H1 (cell line): ENCODE measurements around the gene TMEM132A. TPM values are rescaled to one million over a fixed set of nuclear protein-coding genes. Genes with fewer than 3 reads are reported as not detected.

Source experiments
- CTCF ChIA-PET: fragments of 300-600 bp; sonication (Branson Sonifier 250); formaldehyde crosslinking; loops from one replicate; lab custom pipeline; 2021; ENCODE audit not compliant: partially characterized antibody; lab: Charles Lee
- POLR2A ChIA-PET: fragments of 300-600 bp; sonication (Branson Sonifier 250); formaldehyde crosslinking; loops from one replicate; lab custom pipeline; 2021; ENCODE audit warnings: inconsistent platforms; ENCODE audit not compliant: partially characterized antibody; lab: Charles Lee
- DNase-seq, 2 experiments: peaks; one replicate each; pipeline versions ENCODE4 v3.0.0 to v3.0.0-alpha.2; 2010 to 2022; ENCODE audit warnings: low spot score in 2 of 2, low read depth in 1 of 2, mixed read lengths in 1 of 2
- FAIRE-seq: peaks from 2 replicates; lab custom pipeline; 2011; peaks lifted over from hg19 to GRCh38; lab: Jason Lieb, UNC
- H2AFZ ChIP-seq: 2 replicates; pipeline ENCODE4 v1.8.1; 2012; ENCODE audit warnings: low read length, inconsistent platforms
- H2AK5ac ChIP-seq: 2 replicates; pipeline ENCODE4 v1.6.1; 2013; ENCODE audit warnings: low read depth, low read length
- H2BK120ac ChIP-seq: replicated peaks from 2 replicates; pipeline ENCODE3; 2013; ENCODE audit warnings: low read depth, low read length, inconsistent platforms
- H2BK12ac ChIP-seq: 2 replicates; pipeline ENCODE4 v1.6.1; 2013; ENCODE audit warnings: low read depth, low read length
- H2BK15ac ChIP-seq: 2 replicates; pipeline ENCODE4 v1.6.1; 2013; ENCODE audit warnings: low read length
- H2BK20ac ChIP-seq: 2 replicates; pipeline ENCODE4 v1.6.1; 2013; ENCODE audit warnings: low read length
- H2BK5ac ChIP-seq: 2 replicates; pipeline ENCODE4 v1.6.1; 2013; ENCODE audit warnings: low read depth, low read length
- H3K14ac ChIP-seq: 2 replicates; pipeline ENCODE4 v1.6.1; 2013; ENCODE audit warnings: inconsistent platforms; ENCODE audit not compliant: insufficient read length
- H3K18ac ChIP-seq: 2 replicates; pipeline ENCODE4 v1.6.1; 2013; ENCODE audit warnings: low read length; ENCODE audit errors: extremely low read depth
- H3K23ac ChIP-seq: 2 replicates; pipeline ENCODE4 v1.6.1; 2013; ENCODE audit warnings: inconsistent platforms; ENCODE audit not compliant: insufficient read length
- H3K23me2 ChIP-seq: 2 replicates; pipeline ENCODE4 v1.6.1; 2013; ENCODE audit warnings: low read depth, low read length
- H3K27ac ChIP-seq: 2 replicates; pipeline ENCODE4 v1.6.1; 2011; ENCODE audit warnings: low read depth, low read length, inconsistent platforms
- H3K27me3 ChIP-seq, 4 experiments: replicated peaks in 1 of 4; 1 replicate in 1 of 4; 2 replicates in 3 of 4; pipeline versions ENCODE4 v1.6.1 to v1.8.1; 2011 to 2013; ENCODE audit warnings: low read length in 3 of 4, mild to moderate bottlenecking in 3 of 4, inconsistent platforms in 2 of 4, mixed read lengths in 2 of 4, moderate library complexity in 1 of 4; ENCODE audit not compliant: control insufficient read depth in 3 of 4, insufficient read depth in 3 of 4; ENCODE audit errors: extremely low read depth in 1 of 4
- H3K36me3 ChIP-seq, 4 experiments: 2 replicates each; pipeline versions ENCODE4 v1.6.1 to v1.8.1; 2011 to 2013; ENCODE audit warnings: mild to moderate bottlenecking in 4 of 4, low read length in 3 of 4, moderate library complexity in 2 of 4, control low read depth in 1 of 4, inconsistent platforms in 1 of 4; ENCODE audit not compliant: insufficient read depth in 4 of 4, control insufficient read depth in 2 of 4
- H3K4ac ChIP-seq: replicated peaks from 2 replicates; pipeline ENCODE3; 2013; ENCODE audit warnings: low read length, low read depth, mixed read lengths, inconsistent platforms; ENCODE audit not compliant: insufficient read length
- H3K4me1 ChIP-seq, 4 experiments: replicated peaks in 1 of 4; 1 replicate in 1 of 4; 2 replicates in 3 of 4; pipeline versions ENCODE4 v1.6.1 to v1.8.1; 2011 to 2013; ENCODE audit warnings: low read length in 3 of 4, inconsistent platforms in 2 of 4, mixed read lengths in 1 of 4; ENCODE audit not compliant: insufficient read depth in 4 of 4, control insufficient read depth in 3 of 4
- H3K4me2 ChIP-seq, 2 experiments: 2 replicates each; pipeline versions ENCODE4 v1.6.1 to v1.8.1; 2011 to 2013; ENCODE audit warnings: low read depth in 2 of 2, low read length in 2 of 2, control low read depth in 1 of 2, inconsistent platforms in 1 of 2, mild to moderate bottlenecking in 1 of 2; ENCODE audit not compliant: insufficient read depth in 1 of 2
- H3K4me3 ChIP-seq, 4 experiments: fragments of 200-600, 300-600 bp in 1 of 4; sonication (generic), shearing (Covaris generic), sonication (Bioruptor Twin) in 1 of 4; 2 replicates each; pipeline versions ENCODE4 v1.5.1 to v1.8.1; 2011 to 2016; ENCODE audit warnings: low read length in 4 of 4, low read depth in 3 of 4, control low read depth in 2 of 4, inconsistent platforms in 2 of 4, mild to moderate bottlenecking in 2 of 4, mixed read lengths in 1 of 4, moderate library complexity in 1 of 4; ENCODE audit not compliant: insufficient read depth in 2 of 4; ENCODE audit errors: extremely low read depth in 1 of 4
- H3K56ac ChIP-seq: replicated peaks from 2 replicates; pipeline ENCODE3; 2013; ENCODE audit warnings: low read depth, mild to moderate bottlenecking, mixed read lengths, low read length, inconsistent platforms; ENCODE audit not compliant: insufficient read length
- H3K79me1 ChIP-seq: 2 replicates; pipeline ENCODE4 v1.6.1; 2013; ENCODE audit warnings: low read depth, low read length, control low read depth
- H3K79me2 ChIP-seq, 2 experiments: 2 replicates each; pipeline versions ENCODE4 v1.6.1 to v1.8.1; 2012 to 2013; ENCODE audit warnings: low read length in 2 of 2, mild to moderate bottlenecking in 2 of 2, inconsistent platforms in 1 of 2; ENCODE audit not compliant: insufficient read depth in 2 of 2, control insufficient read depth in 1 of 2
- H3K9ac ChIP-seq, 4 experiments: replicated peaks in 1 of 4; 1 replicate in 1 of 4; 2 replicates in 3 of 4; pipeline versions ENCODE4 v1.6.1 to v1.8.1; 2011 to 2013; ENCODE audit warnings: low read depth in 3 of 4, low read length in 3 of 4, control low read depth in 2 of 4, mild to moderate bottlenecking in 2 of 4, moderate library complexity in 2 of 4, inconsistent platforms in 1 of 4; ENCODE audit errors: extremely low read depth in 1 of 4
- H3K9me3 ChIP-seq, 2 experiments: 2 replicates each; pipeline versions ENCODE4 v1.6.1 to v1.8.1; 2012 to 2013; ENCODE audit warnings: mild to moderate bottlenecking in 2 of 2, moderate library complexity in 2 of 2, control low read depth in 1 of 2, inconsistent platforms in 1 of 2, low read depth in 1 of 2, low read length in 1 of 2, mixed read lengths in 1 of 2; ENCODE audit not compliant: insufficient read depth in 2 of 2
- H4K20me1 ChIP-seq, 2 experiments: replicated peaks in 1 of 2; 2 replicates each; pipeline versions ENCODE3 to v1.8.1; 2011 to 2013; ENCODE audit warnings: inconsistent platforms in 2 of 2, low read length in 2 of 2, mild to moderate bottlenecking in 1 of 2; ENCODE audit not compliant: insufficient read depth in 2 of 2, control insufficient read depth in 1 of 2
- H4K5ac ChIP-seq: 2 replicates; pipeline ENCODE4 v1.6.1; 2013; ENCODE audit warnings: low read length, low read depth, mixed read lengths, inconsistent platforms; ENCODE audit not compliant: insufficient read length
- H4K8ac ChIP-seq: 2 replicates; pipeline ENCODE4 v1.8.0; 2013; ENCODE audit warnings: mild to moderate bottlenecking, moderate library complexity, low read length, inconsistent platforms; ENCODE audit not compliant: insufficient read depth; ENCODE audit errors: extremely low read depth
- H4K91ac ChIP-seq: replicated peaks from 2 replicates; pipeline ENCODE3; 2013; ENCODE audit warnings: low read length, mixed read lengths, inconsistent platforms; ENCODE audit not compliant: insufficient read length
- ATF3 ChIP-seq: IDR thresholded peaks from 2 replicates; pipeline ENCODE4 v1.6.1; 2011; ENCODE audit warnings: low read depth, mild to moderate bottlenecking, low read length; ENCODE audit not compliant: insufficient read depth
- E2F6 ChIP-seq: IDR thresholded peaks from 2 replicates; pipeline ENCODE4 v1.6.1; 2012; ENCODE audit warnings: inconsistent platforms
- EGR1 ChIP-seq: IDR thresholded peaks from 2 replicates; pipeline ENCODE4 v1.6.1; 2011; ENCODE audit warnings: low read depth, low read length, borderline replicate concordance
- HDAC2 ChIP-seq, 2 experiments: fragments of 300-600 bp in 1 of 2; sonication (generic) in 1 of 2; IDR thresholded peaks; 2 replicates each; pipeline ENCODE4 v1.6.1; 2011 to 2012; ENCODE audit warnings: low read depth in 2 of 2, low read length in 2 of 2, mild to moderate bottlenecking in 2 of 2, moderate library complexity in 2 of 2, borderline replicate concordance in 1 of 2, inconsistent platforms in 1 of 2
- MAFK ChIP-seq: IDR thresholded peaks from 2 replicates; pipeline ENCODE4 v1.6.1; 2012; ENCODE audit warnings: low read depth, mild to moderate bottlenecking, improper control_type of control experiment, low read length
- NRF1 ChIP-seq: IDR thresholded peaks from 2 replicates; pipeline ENCODE4 v1.6.1; 2011; ENCODE audit warnings: mild to moderate bottlenecking, low read depth, low read length, improper control_type of control experiment
- RAD21 ChIP-seq, 2 experiments: IDR thresholded peaks in 1 of 2; conservative IDR thresholded peaks in 1 of 2; 2 replicates each; pipeline ENCODE4 v1.6.1; 2011; ENCODE audit warnings: low read depth in 2 of 2, low read length in 2 of 2, improper control_type of control experiment in 1 of 2, inconsistent platforms in 1 of 2, mild to moderate bottlenecking in 1 of 2, moderate library complexity in 1 of 2
- RBBP5 ChIP-seq: IDR thresholded peaks from 2 replicates; pipeline ENCODE4 v1.7.1; 2012; ENCODE audit warnings: low read depth, mild to moderate bottlenecking, inconsistent platforms, low read length, moderate library complexity, borderline replicate concordance
- SIN3A ChIP-seq, 2 experiments: IDR thresholded peaks in 1 of 2; conservative IDR thresholded peaks in 1 of 2; 2 replicates each; pipeline ENCODE4 v1.6.1; 2011 to 2012; ENCODE audit warnings: low read length in 2 of 2, improper control_type of control experiment in 1 of 2, low read depth in 1 of 2, mild to moderate bottlenecking in 1 of 2
- SP2 ChIP-seq: IDR thresholded peaks from 2 replicates; pipeline ENCODE4 v1.6.1; 2012; ENCODE audit warnings: mild to moderate bottlenecking, low read length, inconsistent platforms
- SRF ChIP-seq: IDR thresholded peaks from 2 replicates; pipeline ENCODE4 v1.6.1; 2011; ENCODE audit warnings: mild to moderate bottlenecking, low read depth, low read length, moderate library complexity
- TEAD4 ChIP-seq: IDR thresholded peaks from 2 replicates; pipeline ENCODE4 v1.6.1; 2012; ENCODE audit warnings: low read depth, low read length, inconsistent platforms, mixed read lengths
- WGBS, 2 experiments: shearing (Covaris generic) in 1 of 2; methylation state at CpG; one replicate each; pipeline versions ENCODE4 v1.1.6 to v1.1.7; 2013 to 2015; ENCODE audit warnings: low lambda C conversion rate in 2 of 2, mixed read lengths in 2 of 2, inconsistent platforms in 1 of 2, low coverage in 1 of 2, missing lambda C conversion rate in 1 of 2; ENCODE audit not compliant: insufficient replicate concordance in 2 of 2, insufficient coverage in 1 of 2, insufficient read length in 1 of 2; ENCODE audit errors: extremely low coverage in 1 of 2, missing lambda C conversion rate in 1 of 2; 5-methylcytosine and 5-hydroxymethylcytosine counted together
- polyA plus RNA-seq, 7 experiments: library from polyadenylated mRNA; depleted of rRNA in 3 of 7; stranded (reverse) in 5 of 7; unstranded in 2 of 7; fragments of >200 nt in 5 of 7; fragments of 200-250 nt in 2 of 7; gene quantifications; 1 replicate in 5 of 7; 2 replicates in 1 of 7; 4 replicates in 1 of 7; pipeline versions ENCODE4 v1.2.1 to v1.2.3, GENCODE V29; 2011 to 2013; ENCODE audit warnings: missing spikeins in 2 of 7, mixed read lengths in 2 of 7
- total RNA-seq: library from RNA; stranded (reverse); fragmentation: NEBNext Ultra II Directional; extraction: Animal tissue kit (Norgen Biotek cat#: 25700); gene quantifications from 2 replicates; pipeline ENCODE4 v1.2.1, GENCODE V29; 2021

Gene TMEM132A
- total and polyA plus RNA-seq, 2 of the 8 experiments (the other 6 are each of a cell fraction or from before 2014, with no cell fraction given) = 46.6 to 97.9 TPM

- Histone ChIP-seq H3K23ac (no peak overlapping the region), H3K36me3 (no peaks in the 10 kb centered on the region), H3K4ac (no peak overlapping the region), H2BK5ac (no peak overlapping the region), H4K91ac (no peak overlapping the region), H3K14ac (no peak overlapping the region), H4K20me1 (no peaks in the 10 kb centered on the region), H2AFZ (no peak overlapping the region), H2BK15ac (no peak overlapping the region), H3K18ac (no peak overlapping the region), H3K79me1 (no peaks in the 10 kb centered on the region), H2BK20ac (no peak overlapping the region), H3K9ac (no peak overlapping the region), H3K27me3 (no peaks in the 10 kb centered on the region; a peak in 1 of 7 replicates), H3K4me1 (no peaks in the 10 kb centered on the region), H3K23me2 (no peaks in the 10 kb centered on the region), H3K4me2 (no peak overlapping the region), H2BK12ac (no peak overlapping the region), H3K4me3 (no peak overlapping the region), H4K5ac (no peak overlapping the region), H3K27ac (no peak overlapping the region), H2AK5ac (no peak overlapping the region), H2BK120ac (no peak overlapping the region), H3K9me3 (no peaks in the 10 kb centered on the region), H3K56ac (no peak overlapping the region), H4K8ac (no peak overlapping the region), H3K79me2 (no peaks in the 10 kb centered on the region)
- DNase-seq (no peak), FAIRE-seq (no peak)
- CTCF ChIA-PET = interaction anchor here (1.0 kb wide), 1 partner anchor 8 kb away, joined by 3 read pairs; no protein-coding TSS in a partner anchor
- POLR2A ChIA-PET = no interaction called here
- 86% methylated on average over 6 of the region's 6 CpGs; no CpG with 5 or more reads in 1 of the 2 experiments for WGBS, 2 experiments
- TF ChIP-seq TEAD4 = no peak
- TF ChIP-seq NRF1 = no peak
- TF ChIP-seq SP2 = no peak
- TF ChIP-seq EGR1 = no peak
- TF ChIP-seq ATF3 = no peak
- no peak for TF ChIP-seq RAD21 (IDR thresholded peaks at IDR 0.05 in 1 of 2, conservative IDR thresholded peaks at IDR 0.05 in 1 of 2; ENCODE audit: low read depth in 2 of 2, low read length in 2 of 2)
- no peak for TF ChIP-seq SRF
- no peak for TF ChIP-seq HDAC2 (IDR thresholded peaks at IDR 0.05; ENCODE audit: borderline replicate concordance in 1 of 2, low read depth in 2 of 2, low read length in 2 of 2)
- TF ChIP-seq SIN3A (conservative IDR thresholded peaks at IDR 0.05 in 1 of 2, IDR thresholded peaks at IDR 0.05 in 1 of 2; ENCODE audit: low read depth in 1 of 2, low read length in 2 of 2) = no peak
- no peak for TF ChIP-seq E2F6
- no peak for TF ChIP-seq RBBP5
- no peak for TF ChIP-seq MAFK
Measured at GRCh38 chr11:60974726-60975125, 50.5 kb downstream of the TMEM132A start.
